ENCODE measurements around the gene MRPL36. TPM values are rescaled to one million over a fixed set of nuclear protein-coding genes. Genes with fewer than 3 reads are reported as not detected.

The MRPL36 gene
- total RNA-seq, 4 donors from 2014 or later, result 67.8 to 106 (median 75.3) TPM

GRCh38 chr5:1827886-1828397, 28.3 kb upstream of the MRPL36 start:
- Histone ChIP-seq H3K27ac (no peak overlapping the region), H3K4me1 (no peaks in the 10 kb centered on the region), H3K27me3 (no peaks in the 10 kb centered on the region), H3K4me3 (no peak overlapping the region), H3K9me3 (no peaks in the 10 kb centered on the region), H3K36me3 (peaks cover 0 to 8% of the 10 kb centered on the region in 2 donors)
- DNase-seq (no peak), ATAC-seq (no peak)
- intact Hi-C loops (cut with DNase I; ENCODE audit: low total_unique reads) (no loop called here), in situ Hi-C loops (cut with MboI; ENCODE audit: low sequenced_read_pairs in 4 of 4) (no loop called here)
- TF ChIP-seq, protein P1, sequence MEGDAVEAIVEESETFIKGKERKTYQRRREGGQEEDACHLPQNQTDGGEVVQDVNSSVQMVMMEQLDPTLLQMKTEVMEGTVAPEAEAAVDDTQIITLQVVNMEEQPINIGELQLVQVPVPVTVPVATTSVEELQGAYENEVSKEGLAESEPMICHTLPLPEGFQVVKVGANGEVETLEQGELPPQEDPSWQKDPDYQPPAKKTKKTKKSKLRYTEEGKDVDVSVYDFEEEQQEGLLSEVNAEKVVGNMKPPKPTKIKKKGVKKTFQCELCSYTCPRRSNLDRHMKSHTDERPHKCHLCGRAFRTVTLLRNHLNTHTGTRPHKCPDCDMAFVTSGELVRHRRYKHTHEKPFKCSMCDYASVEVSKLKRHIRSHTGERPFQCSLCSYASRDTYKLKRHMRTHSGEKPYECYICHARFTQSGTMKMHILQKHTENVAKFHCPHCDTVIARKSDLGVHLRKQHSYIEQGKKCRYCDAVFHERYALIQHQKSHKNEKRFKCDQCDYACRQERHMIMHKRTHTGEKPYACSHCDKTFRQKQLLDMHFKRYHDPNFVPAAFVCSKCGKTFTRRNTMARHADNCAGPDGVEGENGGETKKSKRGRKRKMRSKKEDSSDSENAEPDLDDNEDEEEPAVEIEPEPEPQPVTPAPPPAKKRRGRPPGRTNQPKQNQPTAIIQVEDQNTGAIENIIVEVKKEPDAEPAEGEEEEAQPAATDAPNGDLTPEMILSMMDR (IDR thresholded peaks at IDR 0.05 in 4 of 5, conservative IDR thresholded peaks at IDR 0.05 in 1 of 5), result no peak
- no peak for TF ChIP-seq POLR2A (IDR thresholded peaks at IDR 0.05)

GRCh38 chr5:1827025-1827885, 27.6 kb upstream of the MRPL36 start:
- intact Hi-C loops (cut with DNase I; ENCODE audit: low total_unique reads) (no loop called here), in situ Hi-C loops (cut with MboI; ENCODE audit: low sequenced_read_pairs in 4 of 4) (no loop called here)
- Histone ChIP-seq H3K27ac (no peak overlapping the region), H3K4me1 (no peaks in the 10 kb centered on the region), H3K36me3 (peaks cover 0 to 12% of the 10 kb centered on the region in 2 donors), H3K4me3 (no peak overlapping the region), H3K9me3 (no peaks in the 10 kb centered on the region), H3K27me3 (no peaks in the 10 kb centered on the region)
- TF ChIP-seq, protein P1 (IDR thresholded peaks at IDR 0.05 in 4 of 5, conservative IDR thresholded peaks at IDR 0.05 in 1 of 5), result no peak
- TF ChIP-seq POLR2A (IDR thresholded peaks at IDR 0.05), result no peak
- DNase-seq (no peak), ATAC-seq (no peak)

- H3K36me3 ChIP-seq, result peaks cover 0 to 19% of the 10 kb centered on the region in 2 donors
- intact Hi-C loops (cut with DNase I; ENCODE audit: low total_unique reads), result no loop called here
- H3K27me3 ChIP-seq, result no peaks in the 10 kb centered on the region
- in situ Hi-C loops (cut with MboI; ENCODE audit: low sequenced_read_pairs in 4 of 4), result no loop called here
- no peak overlapping the region for H3K27ac ChIP-seq
- no peaks in the 10 kb centered on the region for H3K9me3 ChIP-seq
- TF ChIP-seq POLR2A (IDR thresholded peaks at IDR 0.05), result no peak
- TF ChIP-seq, protein P1 (IDR thresholded peaks at IDR 0.05 in 4 of 5, conservative IDR thresholded peaks at IDR 0.05 in 1 of 5), result no peak
- DNase-seq, result no peak
- no peaks in the 10 kb centered on the region for H3K4me1 ChIP-seq
- no peak overlapping the region for H3K4me3 ChIP-seq
- ATAC-seq, result no peak
Measured at GRCh38 chr5:1826235-1826980, 26.8 kb upstream of the MRPL36 start.

DNA sequence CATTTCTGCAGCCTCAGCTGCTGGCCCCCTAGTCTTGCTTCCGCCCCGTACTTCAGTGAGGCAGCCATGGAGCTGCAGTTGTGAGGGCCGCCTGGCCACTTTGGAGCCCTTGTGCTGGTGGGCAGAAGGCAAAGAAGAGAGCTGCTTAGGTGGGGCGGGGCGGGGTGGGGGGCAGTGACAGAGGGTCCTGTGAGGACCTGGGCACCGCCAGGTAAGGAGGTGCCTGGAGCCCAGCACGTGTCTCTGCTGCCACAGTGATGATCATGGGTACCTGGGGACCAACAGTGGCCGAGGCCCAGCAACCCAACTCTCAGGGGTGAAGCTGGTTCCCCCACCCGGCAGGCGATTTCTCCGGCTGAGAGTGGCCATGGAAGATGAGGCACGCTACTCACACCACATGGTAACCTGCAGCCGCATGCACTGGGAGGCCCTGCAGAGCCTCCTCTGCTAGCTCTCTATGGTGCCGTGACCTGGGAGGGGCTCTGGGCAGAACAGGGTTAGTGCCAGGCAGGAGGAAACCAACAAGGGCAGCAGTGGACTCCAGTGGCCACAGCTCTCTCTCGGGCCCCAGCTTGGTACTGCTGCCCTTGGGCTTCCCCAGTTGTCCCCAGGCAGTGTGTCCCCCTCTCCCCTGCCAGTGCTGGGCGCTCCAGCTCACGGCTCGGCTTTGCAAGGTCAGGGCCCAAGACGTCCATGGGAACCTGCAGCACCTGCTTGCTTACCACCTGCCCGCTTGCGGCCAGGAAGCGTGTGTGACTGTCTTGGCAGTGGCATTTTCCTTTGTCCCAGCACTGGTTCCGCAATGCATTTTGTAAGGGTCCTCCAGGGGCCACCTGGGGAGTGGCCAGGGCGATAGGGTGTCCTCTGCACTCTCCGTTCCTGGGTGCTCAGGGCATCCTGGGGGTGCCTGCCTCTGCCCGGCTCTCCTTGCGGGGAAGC, 25.5 kb upstream of the MRPL36 start:
- in situ Hi-C loops (cut with MboI; ENCODE audit: low sequenced_read_pairs in 4 of 4), result no loop called here

More for the DNA sequence above, 25.5 kb upstream of the MRPL36 start:
- TF ChIP-seq, protein P1 (IDR thresholded peaks at IDR 0.05 in 4 of 5, conservative IDR thresholded peaks at IDR 0.05 in 1 of 5), result no peak
- TF ChIP-seq POLR2A (IDR thresholded peaks at IDR 0.05), result no peak
- H3K9me3 ChIP-seq, result no peaks in the 10 kb centered on the region
- no peak for ATAC-seq
- H3K4me3 ChIP-seq, result no peak overlapping the region
- H3K27me3 ChIP-seq, result no peaks in the 10 kb centered on the region
- intact Hi-C loops (cut with DNase I; ENCODE audit: low total_unique reads), result no loop called here
- no peaks in the 10 kb centered on the region for H3K4me1 ChIP-seq
- peaks cover 0 to 25% of the 10 kb centered on the region in 2 donors for H3K36me3 ChIP-seq
- DNase-seq, result no peak
- no peak overlapping the region for H3K27ac ChIP-seq
